Esophagus muscularis mucosa (tissue), 4 donors: ENCODE data around the gene TRIP13.

Experiments
- CTCF ChIP-seq, 3 experiments: fragments of 200-600 bp in 2 of 3; fragments of 450-650 bp in 1 of 3; sonication (generic) in 2 of 3; IDR thresholded peaks; one replicate each; pipeline ENCODE4 v1.5.1; 2017 to 2019; ENCODE audit warnings: antibody characterized with exemption in 3 of 3, mild to moderate bottlenecking in 2 of 3, moderate library complexity in 1 of 3
- EP300 ChIP-seq: sonication (generic); formaldehyde crosslinking; IDR thresholded peaks from one replicate; pipeline ENCODE4 v1.6.1; 2017; ENCODE audit warnings: antibody characterized with exemption
- POLR2A ChIP-seq: fragments of 450-650 bp; IDR thresholded peaks from one replicate; pipeline ENCODE4 v1.6.1; 2017; ENCODE audit warnings: antibody characterized with exemption, moderate library complexity, mild to moderate bottlenecking, low read depth
- POLR2AphosphoS5 ChIP-seq, 2 donors: sonication (generic); formaldehyde crosslinking; IDR thresholded peaks; one replicate each; pipeline ENCODE4 v1.6.1; 2017; ENCODE audit warnings: antibody characterized with exemption in 2 of 2

DNA sequence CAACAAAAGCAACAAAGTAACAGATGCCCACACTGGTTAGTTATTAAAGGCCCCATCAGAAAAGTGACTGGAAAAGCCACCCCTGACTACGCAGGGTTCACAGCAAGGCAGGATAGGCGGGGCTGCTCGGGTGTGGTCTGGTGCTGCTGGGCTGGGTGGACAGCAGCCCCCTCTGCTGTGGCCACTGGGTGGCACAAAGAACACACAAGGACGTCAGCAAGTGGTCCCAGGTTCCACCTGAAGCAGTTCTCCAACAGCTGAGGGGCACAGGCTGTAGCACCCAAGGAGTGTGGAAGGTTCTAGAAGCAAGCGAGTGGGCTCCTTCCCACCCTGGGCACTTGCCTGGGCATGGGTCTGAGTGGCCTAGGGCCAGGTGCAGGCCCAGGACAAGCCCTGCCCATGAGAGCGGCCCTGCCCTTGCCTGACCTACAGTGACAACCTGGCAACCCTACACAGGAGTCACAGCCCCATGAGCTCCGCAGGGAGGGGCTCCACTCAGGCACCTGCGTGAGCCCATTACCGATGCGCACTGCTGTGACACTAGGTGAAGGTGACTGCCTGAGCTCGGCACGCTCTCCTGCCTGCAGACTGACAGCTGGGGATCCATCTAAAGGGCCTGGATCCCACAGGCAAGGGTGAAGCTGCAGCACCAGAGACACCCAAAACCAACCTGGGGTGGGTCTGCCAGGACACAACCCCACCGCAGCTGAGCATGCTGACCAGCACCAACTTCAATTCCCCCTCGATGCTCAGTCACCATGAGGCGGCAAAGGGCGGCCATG lies 8.1 kb upstream of the TRIP13 start:
- no peak for TF ChIP-seq CTCF (IDR thresholded peaks at IDR 0.05)
- TF ChIP-seq POLR2A = no peak
- TF ChIP-seq POLR2AphosphoS5 (IDR thresholded peaks at IDR 0.05) = no peak
- TF ChIP-seq EP300 = no peak
